GM23248 (cell line): ENCODE data around the gene TMC8.

Experiments
- EZH2 ChIP-seq: fragments of 200-600 bp; sonication (generic); IDR thresholded peaks from 2 replicates; pipeline ENCODE4 v1.6.1; 2018; ENCODE audit warnings: antibody characterized with exemption, mild to moderate bottlenecking; ENCODE audit not compliant: insufficient read depth, poor library complexity, severe bottlenecking
- EZH2phosphoT487 ChIP-seq: fragments of 200-600 bp; sonication (generic); IDR thresholded peaks from 2 replicates; pipeline ENCODE4 v1.6.1; 2018; ENCODE audit warnings: antibody characterized with exemption, moderate library complexity, mild to moderate bottlenecking, low read depth; ENCODE audit not compliant: insufficient read depth

GRCh38 chr17:78101112-78101511, 29.5 kb upstream of the TMC8 start:
- TF ChIP-seq EZH2 = no peak
- TF ChIP-seq EZH2phosphoT487 = no peak
